Measurements from ENCODE around the gene TBC1D1.

Gene TBC1D1

GRCh38 chr4:37889849-37890800 lies 759 bp upstream of the TBC1D1 start:
- no peaks in the 10 kb centered on the region for H3K9me3 ChIP-seq (ENCODE audit: control insufficient read depth, insufficient read depth, low read depth, low read length)
- H3K4me1 ChIP-seq (ENCODE audit: control insufficient read depth, insufficient read depth, low read length), result no peaks in the 10 kb centered on the region
- peak overlapping the region; percentile 73 for H3K4me3 ChIP-seq (ENCODE audit: low read depth, low read length)
- H3K36me3 ChIP-seq (ENCODE audit: control insufficient read depth, insufficient read depth, low read length), result no peaks in the 10 kb centered on the region
- no peak overlapping the region for H3K27ac ChIP-seq (ENCODE audit: low read depth, low read length)
- H3K27me3 ChIP-seq (ENCODE audit: control insufficient read depth, insufficient read depth, low read length), result peaks cover 77% of the 10 kb centered on the region
- no peak overlapping the region for H3K9ac ChIP-seq (ENCODE audit: low read length)

GRCh38 chr4:37891260-37892159 lies 626 bp downstream of the TBC1D1 start:
- Histone ChIP-seq H3K27me3 (ENCODE audit: control insufficient read depth, insufficient read depth, low read length) (peaks cover 82% of the 10 kb centered on the region), H3K4me1 (ENCODE audit: control insufficient read depth, insufficient read depth, low read length) (no peaks in the 10 kb centered on the region), H3K9ac (ENCODE audit: low read length) (no peak overlapping the region), H3K36me3 (ENCODE audit: control insufficient read depth, insufficient read depth, low read length) (no peaks in the 10 kb centered on the region), H3K4me3 (ENCODE audit: low read depth, low read length) (peak overlapping the region; percentile 73), H3K27ac (ENCODE audit: low read depth, low read length) (no peak overlapping the region), H3K9me3 (ENCODE audit: control insufficient read depth, insufficient read depth, low read depth, low read length) (no peaks in the 10 kb centered on the region)

GRCh38 chr4:37892641-37893040 lies 1.8 kb downstream of the TBC1D1 start:
- H3K9me3 ChIP-seq (ENCODE audit: control insufficient read depth, insufficient read depth, low read depth, low read length), result no peaks in the 10 kb centered on the region
- no peaks in the 10 kb centered on the region for H3K4me1 ChIP-seq (ENCODE audit: control insufficient read depth, insufficient read depth, low read length)
- no peak overlapping the region for H3K27ac ChIP-seq (ENCODE audit: low read depth, low read length)
- peaks cover 78% of the 10 kb centered on the region for H3K27me3 ChIP-seq (ENCODE audit: control insufficient read depth, insufficient read depth, low read length)
- no peak overlapping the region for H3K9ac ChIP-seq (ENCODE audit: low read length)
- H3K4me3 ChIP-seq (ENCODE audit: low read depth, low read length), result no peak overlapping the region
- H3K36me3 ChIP-seq (ENCODE audit: control insufficient read depth, insufficient read depth, low read length), result no peaks in the 10 kb centered on the region

GRCh38 chr4:37893164-37893563 lies 2.3 kb downstream of the TBC1D1 start:
- Histone ChIP-seq H3K4me1 (ENCODE audit: control insufficient read depth, insufficient read depth, low read length) (no peaks in the 10 kb centered on the region), H3K9me3 (ENCODE audit: control insufficient read depth, insufficient read depth, low read depth, low read length) (no peaks in the 10 kb centered on the region), H3K27ac (ENCODE audit: low read depth, low read length) (no peak overlapping the region), H3K9ac (ENCODE audit: low read length) (no peak overlapping the region), H3K27me3 (ENCODE audit: control insufficient read depth, insufficient read depth, low read length) (peaks cover 73% of the 10 kb centered on the region), H3K36me3 (ENCODE audit: control insufficient read depth, insufficient read depth, low read length) (no peaks in the 10 kb centered on the region), H3K4me3 (ENCODE audit: low read depth, low read length) (no peak overlapping the region)

- peaks cover 56% of the 10 kb centered on the region for H3K27me3 ChIP-seq (ENCODE audit: control insufficient read depth, insufficient read depth, low read length)
- no peaks in the 10 kb centered on the region for H3K36me3 ChIP-seq (ENCODE audit: control insufficient read depth, insufficient read depth, low read length)
- no peak overlapping the region for H3K9ac ChIP-seq (ENCODE audit: low read length)
- H3K27ac ChIP-seq (ENCODE audit: low read depth, low read length), result no peak overlapping the region
- H3K9me3 ChIP-seq (ENCODE audit: control insufficient read depth, insufficient read depth, low read depth, low read length), result no peaks in the 10 kb centered on the region
- H3K4me3 ChIP-seq (ENCODE audit: low read depth, low read length), result no peak overlapping the region
- no peaks in the 10 kb centered on the region for H3K4me1 ChIP-seq (ENCODE audit: control insufficient read depth, insufficient read depth, low read length)
These were observed 4.4 kb downstream of the TBC1D1 start for GRCh38 chr4:37895271-37895670.

- Histone ChIP-seq H3K4me3 (ENCODE audit: low read depth, low read length) (no peak overlapping the region), H3K36me3 (ENCODE audit: control insufficient read depth, insufficient read depth, low read length) (no peaks in the 10 kb centered on the region), H3K9ac (ENCODE audit: low read length) (no peak overlapping the region), H3K27ac (ENCODE audit: low read depth, low read length) (no peak overlapping the region), H3K4me1 (ENCODE audit: control insufficient read depth, insufficient read depth, low read length) (peaks cover under 1% of the 10 kb centered on the region; the same call in 1 of the 2 replicates), H3K27me3 (ENCODE audit: control insufficient read depth, insufficient read depth, low read length) (peaks cover 45% of the 10 kb centered on the region), H3K9me3 (ENCODE audit: control insufficient read depth, insufficient read depth, low read depth, low read length) (no peaks in the 10 kb centered on the region)
These were observed 5.4 kb downstream of the TBC1D1 start for GRCh38 chr4:37896206-37896860.

- Histone ChIP-seq H3K36me3 (ENCODE audit: control insufficient read depth, insufficient read depth, low read length) (no peaks in the 10 kb centered on the region), H3K27ac (ENCODE audit: low read depth, low read length) (no peak overlapping the region), H3K27me3 (ENCODE audit: control insufficient read depth, insufficient read depth, low read length) (peaks cover 8% of the 10 kb centered on the region; the same call in 1 of the 2 replicates), H3K4me1 (ENCODE audit: control insufficient read depth, insufficient read depth, low read length) (peaks cover 9% of the 10 kb centered on the region; the same call in 1 of the 2 replicates), H3K9me3 (ENCODE audit: control insufficient read depth, insufficient read depth, low read depth, low read length) (no peaks in the 10 kb centered on the region), H3K4me3 (ENCODE audit: low read depth, low read length) (no peak overlapping the region), H3K9ac (ENCODE audit: low read length) (no peak overlapping the region)
These were observed 11.3 kb downstream of the TBC1D1 start for GRCh38 chr4:37902212-37902611.

- Histone ChIP-seq H3K4me3 (ENCODE audit: low read depth, low read length) (no peak overlapping the region), H3K9ac (ENCODE audit: low read length) (no peak overlapping the region), H3K4me1 (ENCODE audit: control insufficient read depth, insufficient read depth, low read length) (peaks cover 9% of the 10 kb centered on the region; the same call in 1 of the 2 replicates), H3K27me3 (ENCODE audit: control insufficient read depth, insufficient read depth, low read length) (peaks cover 4% of the 10 kb centered on the region; the same call in 1 of the 2 replicates), H3K36me3 (ENCODE audit: control insufficient read depth, insufficient read depth, low read length) (no peaks in the 10 kb centered on the region), H3K27ac (ENCODE audit: low read depth, low read length) (no peak overlapping the region), H3K9me3 (ENCODE audit: control insufficient read depth, insufficient read depth, low read depth, low read length) (no peaks in the 10 kb centered on the region)
These were observed 12.1 kb downstream of the TBC1D1 start for GRCh38 chr4:37902738-37903693.

GRCh38 chr4:37903901-37904300 lies 13.0 kb downstream of the TBC1D1 start:
- no peak overlapping the region for H3K4me3 ChIP-seq (ENCODE audit: low read depth, low read length)
- no peak overlapping the region for H3K9ac ChIP-seq (ENCODE audit: low read length)
- H3K27me3 ChIP-seq (ENCODE audit: control insufficient read depth, insufficient read depth, low read length), result no peaks in the 10 kb centered on the region
- H3K9me3 ChIP-seq (ENCODE audit: control insufficient read depth, insufficient read depth, low read depth, low read length), result no peaks in the 10 kb centered on the region
- peaks cover 14% of the 10 kb centered on the region; the same call in 1 of the 2 replicates for H3K4me1 ChIP-seq (ENCODE audit: control insufficient read depth, insufficient read depth, low read length)
- H3K36me3 ChIP-seq (ENCODE audit: control insufficient read depth, insufficient read depth, low read length), result no peaks in the 10 kb centered on the region
- no peak overlapping the region for H3K27ac ChIP-seq (ENCODE audit: low read depth, low read length)

GRCh38 chr4:37904824-37905223 lies 13.9 kb downstream of the TBC1D1 start:
- Histone ChIP-seq H3K27me3 (ENCODE audit: control insufficient read depth, insufficient read depth, low read length) (no peaks in the 10 kb centered on the region; the same call in 1 of the 2 replicates), H3K4me3 (ENCODE audit: low read depth, low read length) (no peak overlapping the region), H3K9me3 (ENCODE audit: control insufficient read depth, insufficient read depth, low read depth, low read length) (no peaks in the 10 kb centered on the region), H3K9ac (ENCODE audit: low read length) (no peak overlapping the region), H3K4me1 (ENCODE audit: control insufficient read depth, insufficient read depth, low read length) (peaks cover 15% of the 10 kb centered on the region; the same call in 1 of the 2 replicates), H3K27ac (ENCODE audit: low read depth, low read length) (no peak overlapping the region), H3K36me3 (ENCODE audit: control insufficient read depth, insufficient read depth, low read length) (no peaks in the 10 kb centered on the region)
